Stomach (tissue), 19 donors: ENCODE measurements around the gene OLFM2. TPM values are rescaled to one million over a fixed set of nuclear protein-coding genes. Genes with fewer than 3 reads are reported as not detected.

Source experiments
- DNase-seq, 2 donors: peaks; one replicate each; pipeline versions ENCODE4 v3.0.0 to v3.0.0-alpha.2; 2013 to 2019
- H3K27ac ChIP-seq, 5 donors: fragments of 200-600 bp in 4 of 5; sonication (generic) in 4 of 5; one replicate each; pipeline ENCODE4 v1.5.1; 2013 to 2019; ENCODE audit warnings: mild to moderate bottlenecking in 1 of 5, moderate library complexity in 1 of 5
- H3K27me3 ChIP-seq, 3 donors: fragments of 200-600 bp; sonication (generic); one replicate each; pipeline ENCODE4 v1.5.1; 2017 to 2019; ENCODE audit warnings: mixed run types in 1 of 3
- H3K36me3 ChIP-seq, 4 donors: fragments of 200-600 bp; sonication (generic); 1 replicate in 3 of 4; 2 replicates in 1 of 4; pipeline ENCODE4 v1.5.1; 2016 to 2019
- H3K4me1 ChIP-seq, 4 donors: fragments of 200-600 bp; sonication (generic); one replicate each; pipeline ENCODE4 v1.5.1; 2016 to 2019
- H3K4me3 ChIP-seq, 4 donors: fragments of 200-600 bp; sonication (generic) in 3 of 4; one replicate each; pipeline ENCODE4 v1.5.1; 2016 to 2019; ENCODE audit warnings: mild to moderate bottlenecking in 1 of 4
- H3K9me3 ChIP-seq, 4 donors: fragments of 200-600 bp; sonication (generic); one replicate each; pipeline ENCODE4 v1.5.1; 2016 to 2019
- EP300 ChIP-seq: sonication (generic); formaldehyde crosslinking; IDR thresholded peaks from one replicate; pipeline ENCODE4 v1.6.1; 2017; ENCODE audit warnings: antibody characterized with exemption
- POLR2A ChIP-seq, 4 donors: fragments of 450-650 bp; IDR thresholded peaks; one replicate each; pipeline ENCODE4 v1.6.1; 2016; ENCODE audit warnings: antibody characterized with exemption in 4 of 4, control low read depth in 2 of 4, mild to moderate bottlenecking in 1 of 4, moderate library complexity in 1 of 4
- POLR2AphosphoS5 ChIP-seq, 3 donors: sonication (generic); formaldehyde crosslinking; IDR thresholded peaks; one replicate each; pipeline ENCODE4 v1.6.1; 2016; ENCODE audit warnings: antibody characterized with exemption in 3 of 3
- WGBS, 5 donors: extraction: QIAGEN DNeasy Blood & Tissue Kit in 3 of 5; methylation state at CpG; one replicate each; pipeline versions ENCODE4 v1.1.5 to v1.1.7; 2013 to 2018; 5-methylcytosine and 5-hydroxymethylcytosine counted together
- intact Hi-C: fragments of 100-400 bp; cut with DNase I; formaldehyde crosslinking; loops from one replicate; pipeline ENCODE4 v1.15.1; 2023; ENCODE audit warnings: low total_unique reads
- long read RNA-seq, 10 donors: transcript quantifications; one replicate each; lab custom pipeline, GENCODE V29; 2026
- polyA plus RNA-seq, 3 donors: library from polyadenylated mRNA; stranded (reverse); fragments of 200-250 nt; gene quantifications; one replicate each; pipeline ENCODE4 v1.2.3, GENCODE V29; 2013
- total RNA-seq, 5 donors: library from RNA; depleted of rRNA; stranded (reverse); fragments of >200 nt; gene quantifications; one replicate each; pipeline versions ENCODE4 v1.1.0 to v1.2.3, GENCODE V29; 2014 to 2016
- TF ChIP-seq, protein P1 (sequence below), 7 experiments: fragments of 450-650 bp in 4 of 7; fragments of 200-600 bp in 3 of 7; sonication (generic) in 3 of 7; IDR thresholded peaks; one replicate each; pipeline ENCODE4 v1.5.1; 2016 to 2019; ENCODE audit warnings: antibody characterized with exemption in 7 of 7, control low read depth in 2 of 7, mild to moderate bottlenecking in 1 of 7
- donor health status: healthy with polysubstance abuse.
- donor health status: Bipolar disorder and iron deficiency.
- donor health status: healthy.

OLFM2 gene
- total RNA-seq (10 to 100 TPM in 2 of 5 donors, 1 to 10 TPM in 1, not detected in 2; 8.5 to 15.4 (median 11.0) TPM), polyA plus RNA-seq (1 to 10 TPM; 1.7 to 3.4 (median 1.7) TPM)
- long read RNA-seq, donor 1, partial matches to known transcripts: 0 of 3 reads
- long read RNA-seq, donor 1, other reads (novel, unspliced or antisense): 0 of 3 reads
- long read RNA-seq, donor 2, transcript OLFM2-201 (6 exons, 2,019 nt): major isoform, 6 of 8 reads
- long read RNA-seq, donor 2, partial matches to known transcripts: 0 of 8 reads
- long read RNA-seq, donor 2, other reads (novel, unspliced or antisense): 0 of 8 reads
- long read RNA-seq, donor 3, partial matches to known transcripts: 0 of 1 reads
- long read RNA-seq, donor 3, other reads (novel, unspliced or antisense): 0 of 1 reads
- long read RNA-seq, donor 4: 0 reads
- long read RNA-seq, donor 5, transcript OLFM2-201 (6 exons, 2,019 nt): major isoform, 6 of 7 reads
- long read RNA-seq, donor 5, partial matches to known transcripts: 0 of 7 reads
- long read RNA-seq, donor 5, other reads (novel, unspliced or antisense): 0 of 7 reads
- long read RNA-seq, donor 6, transcript OLFM2-201 (6 exons, 2,019 nt): major isoform, 9 of 9 reads
- long read RNA-seq, donor 6, partial matches to known transcripts: 0 of 9 reads
- long read RNA-seq, donor 6, other reads (novel, unspliced or antisense): 0 of 9 reads
- long read RNA-seq, donor 7, transcript OLFM2-201 (6 exons, 2,019 nt): major isoform, 5 of 7 reads
- long read RNA-seq, donor 7, partial matches to known transcripts: 0 of 7 reads
- long read RNA-seq, donor 7, other reads (novel, unspliced or antisense): 0 of 7 reads
- long read RNA-seq, donor 8, partial matches to known transcripts: 382 of 415 reads
- long read RNA-seq, donor 8, other reads (novel, unspliced or antisense): 33 of 415 reads
- long read RNA-seq, donor 9, transcript OLFM2-201 (6 exons, 2,019 nt): major isoform, 5 of 5 reads
- long read RNA-seq, donor 9, partial matches to known transcripts: 0 of 5 reads
- long read RNA-seq, donor 9, other reads (novel, unspliced or antisense): 0 of 5 reads
- long read RNA-seq, donor 10, partial matches to known transcripts: 0 of 3 reads
- long read RNA-seq, donor 10, other reads (novel, unspliced or antisense): 0 of 3 reads

DNA sequence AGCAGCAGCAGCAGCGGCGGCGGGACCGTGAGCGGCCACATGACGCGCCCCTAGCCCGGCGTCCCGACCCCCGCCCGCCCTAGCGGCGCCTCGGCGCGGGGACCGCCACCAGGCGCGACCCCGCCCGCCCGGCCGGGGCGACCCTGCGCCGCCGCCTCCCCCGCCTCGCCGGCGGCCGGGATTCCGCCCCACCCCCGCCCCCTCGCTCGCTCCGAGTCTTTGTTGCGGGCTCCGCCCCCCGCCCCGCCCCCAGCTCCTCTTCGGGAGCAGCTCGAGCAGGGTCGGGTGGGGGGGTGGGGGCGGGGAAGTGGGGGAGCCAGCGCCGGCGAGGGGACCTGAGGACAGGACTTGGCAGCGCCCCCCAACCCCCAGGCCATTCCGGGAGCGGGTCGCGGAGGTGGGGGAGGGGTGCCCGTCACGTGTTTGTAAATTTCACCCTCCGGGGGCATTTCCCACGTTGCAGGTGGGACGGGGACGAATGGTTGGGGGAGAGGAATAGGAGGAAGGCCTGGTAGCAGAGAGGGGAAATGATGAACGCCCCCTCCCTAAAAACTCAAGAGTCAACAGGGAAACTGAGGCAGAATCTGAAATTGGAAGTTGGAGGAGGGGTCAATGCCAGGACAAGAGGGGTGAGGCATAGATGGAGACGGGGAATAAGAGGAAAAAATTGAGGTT, at the start of gene OLFM2:
TSS of gene OLFM2 (minus strand) at position 190 of the 675 bp plus-strand sequence. CDS start at position 41, 149 bp downstream.
- peak in 1 of 2 donors; percentile 75 for DNase-seq
- intact Hi-C loops: loop anchor here (5.0 to 10.0 kb wide), 2 partner anchors 91 to 458 kb away; no protein-coding TSS in a partner anchor

GRCh38 chr19:9981406-9982260, 45.3 kb upstream of the OLFM2 start:
- WGBS, 5 donors: 79 to 93% (median 85%) methylated on average over 8 of the region's 8 CpGs
- intact Hi-C loops: no loop called here
- no peak for DNase-seq

More for the DNA sequence above, at the start of gene OLFM2:
- H3K36me3 ChIP-seq: no peaks in the 10 kb centered on the region
- peaks cover 11 to 69% (median 53%) of the 10 kb centered on the region in 3 donors for H3K27me3 ChIP-seq
- H3K9me3 ChIP-seq: peaks cover 0 to 5% (median under 1%) of the 10 kb centered on the region in 4 donors
- H3K27ac ChIP-seq: peak within 1 kb of the TSS in 1 of 5 donors; percentile 13
- peak within 1 kb of the TSS; percentile 39 to 47 (median 40) for H3K4me3 ChIP-seq
- 0 to 2% (median 2%) methylated on average over 11 to 61 of the region's 62 CpGs for WGBS, 5 donors
- TF ChIP-seq, protein P1, sequence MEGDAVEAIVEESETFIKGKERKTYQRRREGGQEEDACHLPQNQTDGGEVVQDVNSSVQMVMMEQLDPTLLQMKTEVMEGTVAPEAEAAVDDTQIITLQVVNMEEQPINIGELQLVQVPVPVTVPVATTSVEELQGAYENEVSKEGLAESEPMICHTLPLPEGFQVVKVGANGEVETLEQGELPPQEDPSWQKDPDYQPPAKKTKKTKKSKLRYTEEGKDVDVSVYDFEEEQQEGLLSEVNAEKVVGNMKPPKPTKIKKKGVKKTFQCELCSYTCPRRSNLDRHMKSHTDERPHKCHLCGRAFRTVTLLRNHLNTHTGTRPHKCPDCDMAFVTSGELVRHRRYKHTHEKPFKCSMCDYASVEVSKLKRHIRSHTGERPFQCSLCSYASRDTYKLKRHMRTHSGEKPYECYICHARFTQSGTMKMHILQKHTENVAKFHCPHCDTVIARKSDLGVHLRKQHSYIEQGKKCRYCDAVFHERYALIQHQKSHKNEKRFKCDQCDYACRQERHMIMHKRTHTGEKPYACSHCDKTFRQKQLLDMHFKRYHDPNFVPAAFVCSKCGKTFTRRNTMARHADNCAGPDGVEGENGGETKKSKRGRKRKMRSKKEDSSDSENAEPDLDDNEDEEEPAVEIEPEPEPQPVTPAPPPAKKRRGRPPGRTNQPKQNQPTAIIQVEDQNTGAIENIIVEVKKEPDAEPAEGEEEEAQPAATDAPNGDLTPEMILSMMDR (IDR thresholded peaks at IDR 0.05): no peak
- TF ChIP-seq POLR2A (IDR thresholded peaks at IDR 0.05) (no peak), EP300 (no peak), POLR2AphosphoS5 (IDR thresholded peaks at IDR 0.05) (no peak)
- peaks cover 13 to 35% (median 23%) of the 10 kb centered on the region in 4 donors for H3K4me1 ChIP-seq

DNA sequence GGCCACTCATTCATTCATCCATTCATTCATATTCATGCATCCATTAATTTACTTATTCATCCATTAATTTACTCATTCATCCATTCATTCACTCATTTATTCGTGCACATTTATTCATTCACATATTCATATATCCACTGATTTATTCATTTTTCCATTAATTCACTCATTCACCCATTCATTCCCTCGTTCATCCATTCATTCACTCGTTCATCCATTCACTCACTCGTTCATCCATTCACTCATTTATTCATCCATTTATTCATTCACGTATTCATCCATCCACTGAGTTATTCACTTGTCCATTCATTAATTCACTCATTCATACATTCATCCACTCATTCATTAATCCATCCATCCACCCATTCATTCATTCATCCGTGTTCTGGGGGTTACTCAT, 35.8 kb upstream of the OLFM2 start:
- no peaks in the 10 kb centered on the region for H3K4me1 ChIP-seq
- WGBS, 5 donors: 85 to 88% (median 87%) methylated on average over 6 of the region's 6 CpGs
- TF ChIP-seq EP300: no peak
- TF ChIP-seq POLR2AphosphoS5 (IDR thresholded peaks at IDR 0.05): no peak
- no peak for TF ChIP-seq POLR2A (IDR thresholded peaks at IDR 0.05)
- TF ChIP-seq, protein P1 (IDR thresholded peaks at IDR 0.05): no peak
- peaks cover 0 to 29% (median 6%) of the 10 kb centered on the region in 3 donors for H3K27me3 ChIP-seq
- DNase-seq: no peak
- intact Hi-C loops: no loop called here
- no peak overlapping the region for H3K4me3 ChIP-seq
- H3K27ac ChIP-seq: no peak overlapping the region
- H3K9me3 ChIP-seq: no peaks in the 10 kb centered on the region
- H3K36me3 ChIP-seq: peaks cover 0 to 26% (median 13%) of the 10 kb centered on the region in 4 donors

More at GRCh38 chr19:9981406-9982260, 45.3 kb upstream of the OLFM2 start:
- H3K4me1 ChIP-seq: no peaks in the 10 kb centered on the region
- no peak overlapping the region for H3K4me3 ChIP-seq
- H3K27me3 ChIP-seq: peaks cover 0 to 17% (median 4%) of the 10 kb centered on the region in 3 donors
- no peak for TF ChIP-seq POLR2A (IDR thresholded peaks at IDR 0.05)
- no peak for TF ChIP-seq EP300
- TF ChIP-seq, protein P1 (IDR thresholded peaks at IDR 0.05): no peak
- TF ChIP-seq POLR2AphosphoS5 (IDR thresholded peaks at IDR 0.05): no peak
- H3K9me3 ChIP-seq: no peaks in the 10 kb centered on the region
- no peak overlapping the region for H3K27ac ChIP-seq
- peaks cover 0 to 43% (median 21%) of the 10 kb centered on the region in 4 donors for H3K36me3 ChIP-seq
